Superior temporal gyrus (tissue), 1 donor: ENCODE measurements around the gene ZFP1.
A peak's percentile ranks its signal among the peaks of the same experiment; 100 is the strongest.
"Not testable (repeated sequence)": the region's sequence is repeated elsewhere in the genome, so short reads cannot be mapped to it uniquely, and the experiment has no call there.

Experiments used
- DNase-seq: peaks from one replicate; pipeline ENCODE4 v3.0.0-alpha.2; 2016; ENCODE audit errors: extremely low spot score

The ZFP1 gene

GRCh38 chr16:75112734-75113491 lies 35.4 kb upstream of the ZFP1 start:
- DNase-seq: no peak

GRCh38 chr16:75113541-75114121 lies 34.7 kb upstream of the ZFP1 start:
- no peak for DNase-seq

GRCh38 chr16:75114179-75114945 lies 34.0 kb upstream of the ZFP1 start:
- no peak for DNase-seq

- DNase-seq: no peak
Observed at GRCh38 chr16:75114946-75115825, 33.1 kb upstream of the ZFP1 start.

- peak; percentile 91 for DNase-seq
Observed at GRCh38 chr16:75116081-75116910, 32.0 kb upstream of the ZFP1 start, which contains the start of gene LDHD. LDHD (minus strand) TSS chr16:75116780; CDS start chr16:75116720, 60 bp downstream.

GRCh38 chr16:75116911-75117245 lies 31.4 kb upstream of the ZFP1 start:
- no peak for DNase-seq

GRCh38 chr16:75118943-75119539 lies 29.3 kb upstream of the ZFP1 start:
- no peak for DNase-seq

- no peak for DNase-seq
Observed at GRCh38 chr16:75120253-75120652, 28.1 kb upstream of the ZFP1 start.

- no peak for DNase-seq
Observed at GRCh38 chr16:75121949-75122568, 26.3 kb upstream of the ZFP1 start.

- DNase-seq: no peak
Observed at GRCh38 chr16:75122609-75123008, 25.7 kb upstream of the ZFP1 start.

GRCh38 chr16:75127713-75128415 lies 20.5 kb upstream of the ZFP1 start:
- no peak for DNase-seq

GRCh38 chr16:75129421-75130149 lies 18.7 kb upstream of the ZFP1 start:
- not testable (repeated sequence) for DNase-seq

- DNase-seq: no peak
Observed at GRCh38 chr16:75130150-75130771, 18.1 kb upstream of the ZFP1 start.

GRCh38 chr16:75131081-75131480 lies 17.2 kb upstream of the ZFP1 start:
- DNase-seq: no peak

- no peak for DNase-seq
Observed at GRCh38 chr16:75138233-75138632, 10.1 kb upstream of the ZFP1 start.

GRCh38 chr16:75138636-75139035 lies 9.7 kb upstream of the ZFP1 start:
- no peak for DNase-seq

- no peak for DNase-seq
Observed at GRCh38 chr16:75139498-75139897, 8.8 kb upstream of the ZFP1 start.

- DNase-seq: no peak
Observed at GRCh38 chr16:75143941-75144340, 4.4 kb upstream of the ZFP1 start.
